GM15510 (cell line): ENCODE data around the gene TLR4.

Experiments
- POLR2A ChIP-seq: IDR thresholded peaks from 3 replicates; pipeline ENCODE4 v1.6.1; 2011; ENCODE audit warnings: borderline replicate concordance; ENCODE audit not compliant: insufficient read length; ENCODE audit errors: extremely low read depth

TLR4 gene

GRCh38 chr9:117723986-117724625 is 19.9 kb downstream of the TLR4 start:
- TF ChIP-seq POLR2A: no peak

DNA sequence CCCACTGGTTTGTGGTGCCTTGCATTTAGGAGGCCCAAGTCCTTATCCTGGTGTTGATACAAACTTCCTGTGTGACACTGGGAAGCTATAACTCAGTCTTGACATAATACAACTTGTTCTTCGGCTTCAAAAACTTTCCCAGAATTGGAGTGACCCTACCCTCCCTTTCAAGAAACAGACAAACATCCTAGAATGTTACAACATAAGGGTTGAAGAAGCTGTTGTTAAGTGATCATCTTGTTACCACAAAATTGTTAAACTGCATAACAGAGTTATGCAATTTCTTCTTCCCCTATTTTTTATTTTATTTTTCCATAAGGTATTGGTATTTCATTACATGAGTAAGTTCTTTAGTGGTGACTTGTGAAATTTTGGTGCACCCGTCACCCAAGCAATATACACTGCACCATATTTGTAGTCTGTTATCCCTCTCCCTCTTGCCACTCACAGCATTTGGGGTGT is 21.3 kb downstream of the TLR4 start:
- no peak for TF ChIP-seq POLR2A

DNA sequence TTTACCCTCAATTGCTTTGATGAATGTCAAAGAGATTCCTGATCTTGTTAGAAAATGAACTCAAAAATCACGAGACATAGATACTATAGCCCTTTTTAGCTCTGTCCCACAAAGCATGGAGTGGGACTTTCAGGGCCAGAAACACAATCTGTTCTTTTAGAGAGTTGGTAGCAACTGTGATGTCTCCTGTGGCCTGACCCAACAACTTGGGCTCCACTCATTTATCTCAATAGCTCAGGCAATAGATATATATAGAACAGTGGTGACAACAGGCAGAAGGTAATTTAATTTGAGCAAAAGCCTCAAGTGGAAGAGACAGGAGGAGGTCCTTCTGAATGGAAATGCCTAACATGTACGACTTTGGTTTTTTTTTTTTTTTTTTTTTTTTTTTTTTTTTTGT is 25.2 kb downstream of the TLR4 start:
- TF ChIP-seq POLR2A: no peak

DNA sequence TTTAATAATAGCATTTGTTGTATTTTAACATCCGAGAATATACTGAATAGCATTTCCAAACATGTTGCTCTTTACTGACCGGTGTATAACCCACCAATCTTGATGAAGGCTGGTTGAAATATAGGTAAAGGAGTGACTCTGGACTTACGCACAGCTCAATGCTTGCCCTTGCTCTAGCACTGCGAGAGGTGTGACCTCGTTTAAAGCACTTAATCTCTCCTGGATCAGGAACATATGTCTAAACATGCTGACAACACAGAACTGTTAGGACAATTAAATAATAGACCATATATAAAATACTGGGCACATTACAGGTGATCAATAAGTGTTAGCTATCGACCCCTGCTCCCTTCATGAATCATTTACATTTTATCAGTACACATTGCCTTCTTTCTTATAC is 28.3 kb downstream of the TLR4 start:
- no peak for TF ChIP-seq POLR2A

- no peak for TF ChIP-seq POLR2A
Observed at GRCh38 chr9:117733465-117733864, 29.3 kb downstream of the TLR4 start.

DNA sequence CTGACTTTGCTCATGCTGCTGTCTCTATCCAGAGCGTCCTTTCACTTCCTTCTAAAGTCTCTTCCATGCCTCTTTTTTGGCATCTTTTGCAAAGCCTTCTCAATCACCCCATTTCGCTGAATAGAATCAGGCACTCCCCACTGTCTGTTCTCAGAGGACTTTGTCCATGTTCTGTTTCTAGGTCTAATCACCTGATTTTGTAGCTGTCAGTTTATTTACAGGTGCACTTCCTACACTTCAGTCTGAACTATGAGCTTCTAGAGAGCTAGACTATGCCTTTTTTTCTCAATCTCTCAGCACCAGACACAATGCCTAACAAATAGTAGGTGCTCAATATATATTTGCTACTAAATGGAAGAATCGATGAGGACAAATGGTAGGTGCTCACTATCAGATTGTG is 29.9 kb downstream of the TLR4 start:
- TF ChIP-seq POLR2A: no peak

- no peak for TF ChIP-seq POLR2A
Observed at GRCh38 chr9:117734523-117735314, 30.5 kb downstream of the TLR4 start.

- TF ChIP-seq POLR2A: no peak
Observed at GRCh38 chr9:117737721-117738226, 33.6 kb downstream of the TLR4 start.

DNA sequence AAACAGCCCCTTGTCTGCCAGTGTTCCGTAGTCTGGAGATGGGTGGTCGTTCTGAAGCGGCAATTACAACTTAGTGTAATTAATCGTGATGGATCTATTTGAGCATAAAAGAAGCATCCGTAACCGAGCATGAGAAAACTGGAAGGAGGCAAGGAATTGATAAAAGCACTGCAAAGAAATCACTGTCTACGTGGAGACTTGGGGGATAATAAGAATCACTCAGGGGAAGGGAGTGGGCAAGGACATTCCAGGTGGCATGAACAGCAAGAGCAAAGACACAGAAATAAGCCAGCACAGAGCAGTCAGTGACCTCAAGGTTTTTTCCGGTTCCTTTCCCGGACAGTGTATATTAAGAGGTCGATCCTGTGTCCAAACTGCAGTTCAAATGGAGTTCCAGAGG is 35.0 kb downstream of the TLR4 start:
- no peak for TF ChIP-seq POLR2A

DNA sequence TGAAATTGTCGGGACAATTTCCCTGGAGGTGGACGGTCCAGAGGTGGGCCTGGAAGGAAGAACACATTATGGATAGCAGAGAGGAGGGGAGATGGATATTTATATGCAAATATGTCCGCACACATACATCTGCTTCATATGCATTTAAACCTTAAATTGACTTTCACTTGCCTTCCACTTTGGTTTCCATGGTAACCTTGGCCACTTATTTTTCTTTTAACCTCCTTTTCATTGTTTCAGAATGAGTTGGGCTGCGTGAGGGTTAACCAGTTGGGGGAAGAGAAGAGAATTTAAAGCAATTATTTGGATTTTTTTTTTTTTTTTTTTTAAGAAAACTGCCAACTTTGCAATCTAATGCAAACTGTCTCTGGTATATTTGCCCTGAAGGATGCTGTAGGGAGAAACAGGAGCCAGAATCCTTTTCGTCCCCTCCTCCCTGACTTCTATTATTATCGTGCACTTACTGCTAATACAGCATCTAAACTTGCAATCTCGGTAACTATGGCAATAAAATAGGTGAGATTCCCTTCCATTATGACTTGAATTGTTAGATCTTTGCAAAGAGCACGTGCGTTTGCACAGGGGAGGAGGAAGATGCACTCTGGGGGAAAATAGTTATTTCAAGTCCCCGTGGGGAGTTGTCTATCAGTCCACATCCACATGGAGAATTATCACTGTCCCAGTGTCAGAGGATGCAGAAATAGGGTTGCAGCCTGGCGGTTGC is 35.6 kb downstream of the TLR4 start:
- no peak for TF ChIP-seq POLR2A

- no peak for TF ChIP-seq POLR2A
Observed at GRCh38 chr9:117742131-117742530, 37.9 kb downstream of the TLR4 start.

- no peak for TF ChIP-seq POLR2A
Observed at GRCh38 chr9:117744369-117744768, 40.2 kb downstream of the TLR4 start.

DNA sequence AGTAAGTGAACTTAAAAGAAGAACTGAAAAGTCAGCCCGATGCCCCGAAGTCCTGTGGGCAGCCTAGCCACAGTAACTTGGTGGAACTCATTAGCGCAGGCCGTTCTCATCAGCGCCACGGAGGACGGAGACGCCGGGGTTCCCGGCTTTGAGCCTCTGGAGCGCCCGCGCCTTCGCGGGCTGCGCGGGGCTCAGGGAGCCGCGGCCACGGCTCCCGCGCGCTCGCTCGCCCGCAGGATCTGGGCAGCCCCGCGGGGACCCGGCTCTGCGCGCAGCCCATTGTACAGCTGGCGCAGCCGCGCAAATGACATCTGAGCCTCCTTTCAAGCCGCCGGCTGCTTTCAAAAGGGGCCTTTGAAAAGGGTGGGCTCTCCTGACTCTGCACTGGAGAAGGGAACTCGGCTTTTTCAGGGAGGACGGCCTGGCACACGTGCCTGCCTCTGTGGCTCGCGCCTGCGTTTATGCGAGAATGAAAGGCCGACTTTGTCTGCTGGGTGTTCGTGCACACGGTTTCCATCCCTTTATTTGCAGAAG is 40.7 kb downstream of the TLR4 start:
- TF ChIP-seq POLR2A: no peak

GRCh38 chr9:117745598-117745997 is 41.4 kb downstream of the TLR4 start:
- no peak for TF ChIP-seq POLR2A

DNA sequence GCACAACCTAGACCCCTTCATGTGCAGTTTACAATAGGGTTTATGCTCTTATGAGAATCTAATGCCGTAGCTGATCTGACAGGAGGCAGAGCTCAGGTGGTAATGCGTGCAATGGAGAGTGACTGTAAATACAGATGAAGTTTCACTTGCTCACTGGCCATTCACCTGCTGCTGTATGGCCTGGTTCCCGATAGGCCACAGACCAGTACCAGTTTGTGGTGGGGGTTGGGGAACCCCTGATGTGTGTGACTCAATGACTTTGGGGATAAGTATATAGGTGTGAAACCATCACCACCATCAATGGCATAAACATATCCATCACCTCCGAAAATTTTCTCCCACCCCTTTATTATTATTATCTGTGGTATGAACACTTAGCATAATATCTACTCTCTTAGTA is 42.1 kb downstream of the TLR4 start:
- TF ChIP-seq POLR2A: no peak
